Osteocyte (in vitro differentiated cells): ENCODE data around the gene MEIS2. TPM values are rescaled to one million over a fixed set of nuclear protein-coding genes. Genes with fewer than 3 reads are reported as not detected.

Experiments used
- DNase-seq: peaks from one replicate; pipeline ENCODE4 v3.0.0; 2021; ENCODE audit warnings: mixed read lengths; ENCODE audit not compliant: unreplicated experiment; ENCODE audit errors: extremely low spot score
- H3K27ac Mint-ChIP-seq: one replicate; pipeline ENCODE4 v1.8.0; 2021; ENCODE audit warnings: mild to moderate bottlenecking, mixed read lengths; ENCODE audit not compliant: unreplicated experiment
- H3K27me3 Mint-ChIP-seq: one replicate; pipeline ENCODE4 v1.8.0; 2021; ENCODE audit warnings: mixed read lengths; ENCODE audit not compliant: unreplicated experiment
- H3K36me3 Mint-ChIP-seq: one replicate; pipeline ENCODE4 v1.8.0; 2021; ENCODE audit warnings: mixed read lengths; ENCODE audit not compliant: unreplicated experiment
- H3K4me1 Mint-ChIP-seq: one replicate; pipeline ENCODE4 v1.8.0; 2021; ENCODE audit warnings: mixed read lengths; ENCODE audit not compliant: unreplicated experiment
- H3K4me3 Mint-ChIP-seq: one replicate; pipeline ENCODE4 v1.8.0; 2021; ENCODE audit warnings: mild to moderate bottlenecking, moderate library complexity, mixed read lengths; ENCODE audit not compliant: unreplicated experiment
- H3K9me3 Mint-ChIP-seq: one replicate; pipeline ENCODE4 v1.8.0; 2021; ENCODE audit warnings: mixed read lengths; ENCODE audit not compliant: unreplicated experiment
- total RNA-seq: library from RNA; stranded (reverse); gene quantifications from 2 replicates; pipeline ENCODE4 v1.2.1, GENCODE V29; 2021
- TF ChIP-seq, protein P1 (sequence below): fragments of 200-600 bp; sonication (generic); IDR thresholded peaks from 2 replicates; pipeline ENCODE4 v1.5.0; 2021; ENCODE audit warnings: antibody characterized with exemption, mild to moderate bottlenecking, moderate library complexity

The MEIS2 gene
- total RNA-seq, 1 donor from 2014 or later, result 79.9 TPM

- no peak for DNase-seq
- Mint-ChIP-seq H3K9me3 (no peaks in the 10 kb centered on the region), H3K4me1 (peaks cover 19% of the 10 kb centered on the region), H3K27ac (no peak overlapping the region), H3K27me3 (no peaks in the 10 kb centered on the region), H3K4me3 (no peak overlapping the region), H3K36me3 (peaks cover 54% of the 10 kb centered on the region)
- TF ChIP-seq, protein P1, sequence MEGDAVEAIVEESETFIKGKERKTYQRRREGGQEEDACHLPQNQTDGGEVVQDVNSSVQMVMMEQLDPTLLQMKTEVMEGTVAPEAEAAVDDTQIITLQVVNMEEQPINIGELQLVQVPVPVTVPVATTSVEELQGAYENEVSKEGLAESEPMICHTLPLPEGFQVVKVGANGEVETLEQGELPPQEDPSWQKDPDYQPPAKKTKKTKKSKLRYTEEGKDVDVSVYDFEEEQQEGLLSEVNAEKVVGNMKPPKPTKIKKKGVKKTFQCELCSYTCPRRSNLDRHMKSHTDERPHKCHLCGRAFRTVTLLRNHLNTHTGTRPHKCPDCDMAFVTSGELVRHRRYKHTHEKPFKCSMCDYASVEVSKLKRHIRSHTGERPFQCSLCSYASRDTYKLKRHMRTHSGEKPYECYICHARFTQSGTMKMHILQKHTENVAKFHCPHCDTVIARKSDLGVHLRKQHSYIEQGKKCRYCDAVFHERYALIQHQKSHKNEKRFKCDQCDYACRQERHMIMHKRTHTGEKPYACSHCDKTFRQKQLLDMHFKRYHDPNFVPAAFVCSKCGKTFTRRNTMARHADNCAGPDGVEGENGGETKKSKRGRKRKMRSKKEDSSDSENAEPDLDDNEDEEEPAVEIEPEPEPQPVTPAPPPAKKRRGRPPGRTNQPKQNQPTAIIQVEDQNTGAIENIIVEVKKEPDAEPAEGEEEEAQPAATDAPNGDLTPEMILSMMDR, result no peak
Observed at GRCh38 chr15:36941798-36942197, 158.6 kb downstream of the MEIS2 start.

GRCh38 chr15:36940636-36941260 lies 159.6 kb downstream of the MEIS2 start:
- Mint-ChIP-seq H3K27ac (no peak overlapping the region), H3K4me3 (no peak overlapping the region), H3K9me3 (no peaks in the 10 kb centered on the region), H3K4me1 (peaks cover 19% of the 10 kb centered on the region), H3K27me3 (no peaks in the 10 kb centered on the region), H3K36me3 (peaks cover 54% of the 10 kb centered on the region)
- TF ChIP-seq, protein P1, result no peak
- DNase-seq, result no peak

- TF ChIP-seq, protein P1, result no peak
- peaks cover 19% of the 10 kb centered on the region for H3K4me1 Mint-ChIP-seq
- no peak for DNase-seq
- H3K4me3 Mint-ChIP-seq, result no peak overlapping the region
- H3K27me3 Mint-ChIP-seq, result no peaks in the 10 kb centered on the region
- H3K27ac Mint-ChIP-seq, result no peak overlapping the region
- H3K9me3 Mint-ChIP-seq, result no peaks in the 10 kb centered on the region
- peaks cover 51% of the 10 kb centered on the region for H3K36me3 Mint-ChIP-seq
Observed at GRCh38 chr15:36940219-36940618, 160.1 kb downstream of the MEIS2 start.

GRCh38 chr15:36938764-36939163 lies 161.6 kb downstream of the MEIS2 start:
- Mint-ChIP-seq H3K9me3 (no peaks in the 10 kb centered on the region), H3K27me3 (no peaks in the 10 kb centered on the region), H3K4me3 (no peak overlapping the region), H3K4me1 (peaks cover 17% of the 10 kb centered on the region), H3K27ac (no peak overlapping the region), H3K36me3 (peaks cover 41% of the 10 kb centered on the region)
- DNase-seq, result no peak
- TF ChIP-seq, protein P1, result no peak

DNA sequence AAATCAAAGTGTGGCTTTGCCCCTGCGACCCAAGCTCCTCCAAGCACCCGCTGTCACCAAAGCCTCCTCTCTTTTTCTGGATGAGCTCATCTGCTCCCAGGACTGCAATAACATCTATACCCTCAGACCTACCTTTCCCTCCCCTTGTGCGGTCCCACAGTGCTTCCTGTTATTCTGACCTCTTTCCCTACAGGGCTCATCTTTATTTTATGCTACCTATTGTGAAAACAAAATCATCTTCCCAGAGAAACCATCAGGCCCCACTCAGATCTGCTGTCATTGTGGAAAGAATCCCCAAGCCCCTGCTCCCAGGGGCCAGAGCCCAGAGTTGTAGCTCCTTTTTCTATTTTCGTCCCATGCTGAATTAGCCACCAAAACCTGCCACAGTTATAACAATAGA lies 162.2 kb downstream of the MEIS2 start:
- Mint-ChIP-seq H3K27ac (no peak overlapping the region), H3K4me3 (no peak overlapping the region), H3K27me3 (no peaks in the 10 kb centered on the region), H3K4me1 (peaks cover 10% of the 10 kb centered on the region), H3K36me3 (peaks cover 40% of the 10 kb centered on the region), H3K9me3 (no peaks in the 10 kb centered on the region)
- TF ChIP-seq, protein P1, result no peak
- DNase-seq, result no peak
